ENCODE results near the gene TCF25. TPM values are rescaled to one million over a fixed set of nuclear protein-coding genes. Genes with fewer than 3 reads are reported as not detected.

TCF25 gene
- total RNA-seq, 1 donor from 2014 or later: 82.6 TPM

DNA sequence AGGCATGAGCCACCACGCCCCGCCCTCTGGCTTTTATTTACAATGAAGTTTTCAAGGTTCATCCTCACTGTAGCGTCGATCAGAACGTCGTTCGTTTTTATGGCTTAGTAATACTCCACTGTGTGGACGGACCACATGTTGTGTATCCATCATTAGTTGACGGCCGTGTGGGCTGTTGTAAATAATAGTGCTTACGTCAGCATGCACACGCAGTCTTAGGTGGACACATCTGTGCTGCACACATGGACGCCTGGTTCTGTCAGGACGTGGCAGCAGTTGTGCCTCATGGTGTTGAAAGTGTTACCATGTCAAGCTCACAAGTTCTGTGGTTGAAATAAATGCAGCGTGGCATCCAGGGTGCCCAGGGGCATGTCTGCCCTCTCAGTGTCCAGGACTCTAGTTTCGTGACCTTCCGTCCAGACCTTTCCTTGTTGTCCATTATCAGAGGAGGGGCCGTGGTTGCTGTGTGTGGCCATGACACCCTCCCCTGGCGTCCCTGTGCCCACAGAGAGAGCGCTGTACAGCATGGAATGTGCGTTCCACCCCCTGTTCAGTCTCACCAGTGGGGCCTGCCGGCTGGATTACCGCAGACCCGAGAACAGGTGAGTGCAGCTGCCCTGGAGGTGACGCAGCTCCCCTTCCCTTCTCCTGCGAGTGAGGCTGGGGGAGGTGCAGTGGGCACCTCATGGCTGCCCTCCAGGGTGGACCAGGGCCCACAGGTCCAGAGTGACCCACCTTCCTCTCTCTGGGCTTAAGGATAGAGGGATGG lies 22.3 kb downstream of the TCF25 start:
- no peak for DNase-seq
- TF ChIP-seq, protein P1, sequence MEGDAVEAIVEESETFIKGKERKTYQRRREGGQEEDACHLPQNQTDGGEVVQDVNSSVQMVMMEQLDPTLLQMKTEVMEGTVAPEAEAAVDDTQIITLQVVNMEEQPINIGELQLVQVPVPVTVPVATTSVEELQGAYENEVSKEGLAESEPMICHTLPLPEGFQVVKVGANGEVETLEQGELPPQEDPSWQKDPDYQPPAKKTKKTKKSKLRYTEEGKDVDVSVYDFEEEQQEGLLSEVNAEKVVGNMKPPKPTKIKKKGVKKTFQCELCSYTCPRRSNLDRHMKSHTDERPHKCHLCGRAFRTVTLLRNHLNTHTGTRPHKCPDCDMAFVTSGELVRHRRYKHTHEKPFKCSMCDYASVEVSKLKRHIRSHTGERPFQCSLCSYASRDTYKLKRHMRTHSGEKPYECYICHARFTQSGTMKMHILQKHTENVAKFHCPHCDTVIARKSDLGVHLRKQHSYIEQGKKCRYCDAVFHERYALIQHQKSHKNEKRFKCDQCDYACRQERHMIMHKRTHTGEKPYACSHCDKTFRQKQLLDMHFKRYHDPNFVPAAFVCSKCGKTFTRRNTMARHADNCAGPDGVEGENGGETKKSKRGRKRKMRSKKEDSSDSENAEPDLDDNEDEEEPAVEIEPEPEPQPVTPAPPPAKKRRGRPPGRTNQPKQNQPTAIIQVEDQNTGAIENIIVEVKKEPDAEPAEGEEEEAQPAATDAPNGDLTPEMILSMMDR (IDR thresholded peaks at IDR 0.05; ENCODE audit: borderline replicate concordance): no peak
- intact Hi-C loops (cut with micrococcal nuclease): no loop called here
- Histone ChIP-seq H3K27ac (replicated peaks) (no peak overlapping the region), H3K36me3 (peaks cover 99% of the 10 kb centered on the region), H3K27me3 (ENCODE audit: low read depth) (no peaks in the 10 kb centered on the region), H3K4me3 (no peak overlapping the region), H3K9me3 (replicated peaks) (no peaks in the 10 kb centered on the region), H3K4me1 (peaks cover 7% of the 10 kb centered on the region)

- Histone ChIP-seq H3K27me3 (ENCODE audit: low read depth) (no peaks in the 10 kb centered on the region), H3K4me3 (no peak overlapping the region), H3K4me1 (no peaks in the 10 kb centered on the region), H3K27ac (replicated peaks) (no peak overlapping the region), H3K9me3 (replicated peaks) (no peaks in the 10 kb centered on the region), H3K36me3 (peaks cover 89% of the 10 kb centered on the region)
- TF ChIP-seq, protein P1 (IDR thresholded peaks at IDR 0.05; ENCODE audit: borderline replicate concordance): no peak
- no peak for DNase-seq
- intact Hi-C loops (cut with micrococcal nuclease): no loop called here
Measured at GRCh38 chr16:89897204-89897603, 23.8 kb downstream of the TCF25 start.

- TF ChIP-seq, protein P1 (IDR thresholded peaks at IDR 0.05; ENCODE audit: borderline replicate concordance): no peak
- Histone ChIP-seq H3K27ac (replicated peaks) (no peak overlapping the region), H3K27me3 (ENCODE audit: low read depth) (no peaks in the 10 kb centered on the region), H3K4me3 (no peak overlapping the region), H3K9me3 (replicated peaks) (no peaks in the 10 kb centered on the region), H3K36me3 (peaks cover 86% of the 10 kb centered on the region), H3K4me1 (no peaks in the 10 kb centered on the region)
- DNase-seq: no peak
- intact Hi-C loops (cut with micrococcal nuclease): no loop called here
Measured at GRCh38 chr16:89898201-89898967, 25.0 kb downstream of the TCF25 start.

DNA sequence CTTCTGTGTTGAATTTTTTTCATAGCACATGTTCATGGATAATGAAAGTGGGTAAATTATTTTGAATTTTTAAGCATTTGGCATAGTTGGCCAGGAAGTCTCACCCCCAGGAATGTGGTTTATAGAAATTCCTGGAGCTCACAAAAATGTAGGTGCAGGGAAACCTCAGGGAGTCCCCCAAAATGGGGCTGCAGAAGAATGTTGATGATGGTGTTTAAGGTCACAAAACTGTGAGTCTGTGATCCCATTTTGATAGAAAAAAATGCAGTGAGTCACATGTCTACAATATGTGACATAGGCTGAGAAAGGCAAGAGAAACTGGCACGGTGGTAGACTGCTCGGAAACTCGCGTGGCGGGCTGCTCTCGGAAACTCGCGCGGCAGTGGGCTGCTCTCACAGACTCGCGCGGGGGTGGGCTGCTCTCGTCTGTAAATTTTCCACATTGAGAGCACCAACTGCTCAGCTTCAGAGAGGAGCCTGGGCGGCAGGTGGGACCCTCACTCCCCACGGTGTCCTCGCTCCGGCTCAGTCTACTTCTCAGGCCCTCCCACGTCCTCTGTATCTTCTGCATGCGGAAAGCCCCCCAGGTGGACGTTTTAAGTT lies 26.6 kb downstream of the TCF25 start:
- no peaks in the 10 kb centered on the region for H3K4me1 ChIP-seq
- no peak overlapping the region for H3K4me3 ChIP-seq
- TF ChIP-seq, protein P1 (IDR thresholded peaks at IDR 0.05; ENCODE audit: borderline replicate concordance): no peak
- no peak for DNase-seq
- peaks cover 86% of the 10 kb centered on the region for H3K36me3 ChIP-seq
- intact Hi-C loops (cut with micrococcal nuclease): no loop called here
- H3K27ac ChIP-seq (replicated peaks): no peak overlapping the region
- H3K27me3 ChIP-seq (ENCODE audit: low read depth): no peaks in the 10 kb centered on the region
- H3K9me3 ChIP-seq (replicated peaks): no peaks in the 10 kb centered on the region

DNA sequence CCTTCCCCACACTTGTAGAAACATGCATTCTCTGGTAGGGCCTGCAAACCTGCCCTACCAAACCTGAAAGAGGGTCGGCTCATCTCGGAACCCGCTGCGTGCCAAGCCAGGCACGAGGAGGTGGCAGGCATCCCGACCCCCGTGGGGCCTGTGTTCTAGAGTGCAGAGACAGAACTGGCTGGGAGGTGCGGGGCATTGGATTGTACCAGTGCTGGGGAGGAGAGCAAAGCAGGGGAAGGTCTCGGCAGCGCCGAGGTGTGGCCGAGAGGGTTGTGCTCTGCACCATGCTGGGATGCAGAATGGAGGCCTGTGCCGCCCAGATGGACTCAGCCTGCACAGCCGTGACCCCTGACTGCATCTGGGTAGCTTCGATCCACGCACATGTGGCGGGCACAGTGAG lies 27.5 kb downstream of the TCF25 start:
- H3K9me3 ChIP-seq (replicated peaks): no peaks in the 10 kb centered on the region
- H3K4me3 ChIP-seq: no peak overlapping the region
- H3K27me3 ChIP-seq (ENCODE audit: low read depth): no peaks in the 10 kb centered on the region
- TF ChIP-seq, protein P1 (IDR thresholded peaks at IDR 0.05; ENCODE audit: borderline replicate concordance): no peak
- intact Hi-C loops (cut with micrococcal nuclease): no loop called here
- no peak overlapping the region for H3K27ac ChIP-seq (replicated peaks)
- DNase-seq: no peak
- H3K4me1 ChIP-seq: no peaks in the 10 kb centered on the region
- H3K36me3 ChIP-seq: peaks cover 86% of the 10 kb centered on the region

All from left ventricle myocardium inferior (tissue), 1 donor.